Trophoblast cell (in vitro differentiated cells and primary cell): ENCODE data around the gene SUCLG2.

Experiments used
- DNase-seq, 2 donors: peaks; one replicate each; pipeline ENCODE4 v3.0.0-alpha.2; 2016
- H2AFZ ChIP-seq: 2 replicates; pipeline ENCODE4 v1.6.1; 2013; ENCODE audit warnings: low read length, moderate library complexity, mild to moderate bottlenecking; ENCODE audit not compliant: insufficient read depth, poor library complexity
- H2AK5ac ChIP-seq: 2 replicates; pipeline ENCODE4 v1.6.1; 2013; ENCODE audit warnings: mild to moderate bottlenecking, low read length
- H2BK120ac ChIP-seq: 2 replicates; pipeline ENCODE4 v1.6.1; 2013; ENCODE audit warnings: low read length, mild to moderate bottlenecking, moderate library complexity; ENCODE audit not compliant: insufficient read depth, poor library complexity
- H2BK12ac ChIP-seq: 2 replicates; pipeline ENCODE4 v1.6.1; 2013; ENCODE audit warnings: mild to moderate bottlenecking, low read length, moderate library complexity
- H2BK5ac ChIP-seq: 2 replicates; pipeline ENCODE4 v1.6.1; 2013; ENCODE audit warnings: low read length, low read depth, moderate library complexity, mild to moderate bottlenecking; ENCODE audit not compliant: poor library complexity
- H3K14ac ChIP-seq: 2 replicates; pipeline ENCODE4 v1.6.1; 2013; ENCODE audit warnings: mild to moderate bottlenecking, low read length
- H3K18ac ChIP-seq: 2 replicates; pipeline ENCODE4 v1.6.1; 2013; ENCODE audit warnings: mild to moderate bottlenecking, low read length
- H3K23ac ChIP-seq: 2 replicates; pipeline ENCODE4 v1.6.1; 2013; ENCODE audit warnings: low read length
- H3K27ac ChIP-seq: 2 replicates; pipeline ENCODE4 v1.5.1; 2013; ENCODE audit warnings: low read depth, mild to moderate bottlenecking, inconsistent platforms, low read length, moderate library complexity
- H3K27me3 ChIP-seq: 2 replicates; pipeline ENCODE4 v1.6.1; 2013; ENCODE audit warnings: inconsistent platforms, mild to moderate bottlenecking, low read length, moderate library complexity; ENCODE audit not compliant: insufficient read depth
- H3K36me3 ChIP-seq, 2 experiments: 1 replicate in 1 of 2; 2 replicates in 1 of 2; pipeline ENCODE4 v1.6.1; 2013; ENCODE audit warnings: low read length in 2 of 2, mild to moderate bottlenecking in 2 of 2, moderate library complexity in 1 of 2; ENCODE audit not compliant: insufficient read depth in 2 of 2, control insufficient read depth in 1 of 2
- H3K4ac ChIP-seq: 2 replicates; pipeline ENCODE4 v1.6.1; 2013; ENCODE audit warnings: low read depth, mild to moderate bottlenecking, low read length, moderate library complexity
- H3K4me1 ChIP-seq, 2 experiments: 1 replicate in 1 of 2; 2 replicates in 1 of 2; pipeline ENCODE4 v1.6.1; 2013; ENCODE audit warnings: low read length in 2 of 2, mild to moderate bottlenecking in 2 of 2, moderate library complexity in 1 of 2; ENCODE audit not compliant: insufficient read depth in 2 of 2, control insufficient read depth in 1 of 2
- H3K4me2 ChIP-seq: 2 replicates; pipeline ENCODE4 v1.6.1; 2013; ENCODE audit warnings: inconsistent platforms, mild to moderate bottlenecking, low read length, moderate library complexity
- H3K4me3 ChIP-seq: 2 replicates; pipeline ENCODE4 v1.5.1; 2013; ENCODE audit warnings: mild to moderate bottlenecking, low read depth, low read length, inconsistent platforms
- H3K79me1 ChIP-seq: one replicate; pipeline ENCODE4 v1.6.1; 2013; ENCODE audit warnings: low read length
- H3K79me2 ChIP-seq: 2 replicates; pipeline ENCODE4 v1.6.1; 2013; ENCODE audit warnings: low read length, mild to moderate bottlenecking; ENCODE audit not compliant: control insufficient read depth, insufficient read depth, poor library complexity
- H3K9ac ChIP-seq: 2 replicates; pipeline ENCODE4 v1.6.1; 2013; ENCODE audit warnings: mild to moderate bottlenecking, low read length
- H3K9me3 ChIP-seq: 2 replicates; pipeline ENCODE4 v1.6.1; 2013; ENCODE audit warnings: low read depth, mild to moderate bottlenecking, control low read depth, inconsistent platforms, low read length; ENCODE audit not compliant: insufficient read depth
- H4K12ac ChIP-seq: 2 replicates; pipeline ENCODE4 v1.6.1; 2013; ENCODE audit warnings: low read depth, mild to moderate bottlenecking, low read length, moderate library complexity
- H4K8ac ChIP-seq: 2 replicates; pipeline ENCODE4 v1.6.1; 2013; ENCODE audit warnings: low read depth, mild to moderate bottlenecking, low read length, moderate library complexity
- H4K91ac ChIP-seq: one replicate; pipeline ENCODE4 v1.6.1; 2013; ENCODE audit warnings: low read depth, mild to moderate bottlenecking, low read length, moderate library complexity
- whole genome bisulfite sequencing: extraction: QIAGEN DNeasy Blood & Tissue Kit; methylation state at CpG from one replicate; pipeline ENCODE4 v1.1.7; 2013; ENCODE audit warnings: missing lambda C conversion rate; ENCODE audit not compliant: insufficient read length, insufficient coverage; ENCODE audit errors: extremely low coverage; 5-methylcytosine and 5-hydroxymethylcytosine counted together

The SUCLG2 gene

DNA sequence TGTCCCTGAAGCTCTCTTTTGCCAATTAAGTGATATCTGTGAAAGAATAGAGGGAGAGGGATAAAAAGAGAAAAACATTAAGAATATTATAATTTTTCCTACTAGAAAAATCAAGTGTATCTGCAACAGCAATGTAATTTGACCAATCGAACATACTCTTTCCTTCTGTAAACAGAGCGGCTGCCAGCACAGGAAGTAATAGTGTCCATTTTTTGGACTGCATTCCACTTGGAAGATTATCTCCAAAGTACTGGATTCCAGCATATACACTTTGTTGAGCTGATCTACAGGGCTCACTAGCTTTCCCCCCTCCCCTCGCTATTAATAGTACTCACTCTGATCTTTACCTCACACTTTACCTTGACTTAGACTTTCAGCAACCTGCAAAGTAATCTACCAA is 90.4 kb downstream of the SUCLG2 start:
- no peaks in the 10 kb centered on the region for H3K27me3 ChIP-seq
- H3K4me3 ChIP-seq = no peak overlapping the region
- no peak overlapping the region for H2BK120ac ChIP-seq
- H3K18ac ChIP-seq = no peak overlapping the region
- no peak overlapping the region for H4K12ac ChIP-seq
- no peak overlapping the region for H3K23ac ChIP-seq
- H2AFZ ChIP-seq = no peak overlapping the region
- H2BK5ac ChIP-seq = no peak overlapping the region
- no peak overlapping the region for H3K9ac ChIP-seq
- no peaks in the 10 kb centered on the region for H3K79me1 ChIP-seq
- no CpG with 5 or more reads among the region's 3 CpGs for WGBS
- no peaks in the 10 kb centered on the region for H3K79me2 ChIP-seq
- H3K27ac ChIP-seq = no peak overlapping the region
- no peak for DNase-seq
- H3K4me2 ChIP-seq = no peak overlapping the region
- H3K4me1 ChIP-seq = no peaks in the 10 kb centered on the region
- no peak overlapping the region for H4K91ac ChIP-seq
- H3K14ac ChIP-seq = no peak overlapping the region
- no peak overlapping the region for H2AK5ac ChIP-seq
- no peak overlapping the region for H2BK12ac ChIP-seq
- H3K36me3 ChIP-seq = no peaks in the 10 kb centered on the region
- H3K4ac ChIP-seq = no peak overlapping the region
- H4K8ac ChIP-seq = no peak overlapping the region
- H3K9me3 ChIP-seq = no peaks in the 10 kb centered on the region

DNA sequence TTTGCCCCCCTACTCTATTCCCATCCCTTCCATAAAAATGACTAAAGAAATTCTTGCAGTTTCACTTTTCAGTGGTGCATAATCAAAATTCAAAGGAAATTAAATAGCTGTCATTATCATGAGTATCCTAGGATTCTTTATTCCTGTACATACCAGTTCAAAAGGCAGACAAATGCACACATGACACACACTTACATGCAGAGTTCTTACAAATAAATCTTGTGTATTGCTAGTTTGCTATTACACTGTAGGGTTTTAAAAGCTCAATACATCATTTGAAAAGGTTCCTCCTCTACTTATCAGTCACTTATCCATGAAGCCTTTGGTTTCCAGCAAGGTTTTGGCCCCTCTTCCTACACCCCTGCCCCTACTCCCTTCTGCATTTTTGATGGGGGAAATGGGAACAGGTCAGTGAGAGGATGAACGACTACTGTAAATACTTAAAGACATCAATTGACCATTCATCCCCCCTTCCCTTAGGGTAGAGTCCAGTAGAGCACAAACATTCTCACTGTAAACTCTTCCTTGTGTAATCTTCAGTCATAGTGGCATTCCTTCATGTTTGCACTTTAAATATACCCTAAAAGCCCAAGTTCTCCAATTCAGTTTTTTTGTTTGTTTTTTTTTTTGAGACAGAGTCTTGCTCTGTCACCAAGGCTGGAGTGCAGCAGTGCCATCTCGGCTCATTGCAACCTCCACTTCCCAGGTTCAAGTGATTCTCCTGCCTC is 92.6 kb downstream of the SUCLG2 start:
- Histone ChIP-seq H3K79me2 (no peaks in the 10 kb centered on the region), H3K23ac (no peak overlapping the region), H3K4ac (no peak overlapping the region), H3K9ac (no peak overlapping the region), H3K27me3 (no peaks in the 10 kb centered on the region), H2AK5ac (no peak overlapping the region), H4K12ac (no peak overlapping the region), H3K4me2 (no peak overlapping the region), H3K79me1 (no peaks in the 10 kb centered on the region), H3K4me1 (no peaks in the 10 kb centered on the region), H3K36me3 (no peaks in the 10 kb centered on the region), H3K27ac (no peak overlapping the region), H3K4me3 (no peak overlapping the region), H2BK5ac (no peak overlapping the region), H2AFZ (no peak overlapping the region), H2BK12ac (no peak overlapping the region), H3K14ac (no peak overlapping the region), H4K91ac (no peak overlapping the region), H3K18ac (no peak overlapping the region), H3K9me3 (no peaks in the 10 kb centered on the region), H4K8ac (no peak overlapping the region), H2BK120ac (no peak overlapping the region)
- WGBS = no CpG with 5 or more reads among the region's 2 CpGs
- DNase-seq = no peak

- Histone ChIP-seq H3K18ac (no peak overlapping the region), H3K14ac (no peak overlapping the region), H4K12ac (no peak overlapping the region), H3K4ac (no peak overlapping the region), H3K79me2 (no peaks in the 10 kb centered on the region), H3K79me1 (no peaks in the 10 kb centered on the region), H3K36me3 (no peaks in the 10 kb centered on the region), H3K4me2 (no peak overlapping the region), H3K4me1 (no peaks in the 10 kb centered on the region), H2BK5ac (no peak overlapping the region), H3K27me3 (no peaks in the 10 kb centered on the region), H3K27ac (no peak overlapping the region), H2BK12ac (no peak overlapping the region), H3K4me3 (no peak overlapping the region), H2BK120ac (no peak overlapping the region), H3K9me3 (no peaks in the 10 kb centered on the region), H3K23ac (no peak overlapping the region), H3K9ac (no peak overlapping the region), H4K8ac (no peak overlapping the region), H4K91ac (no peak overlapping the region), H2AK5ac (no peak overlapping the region), H2AFZ (no peak overlapping the region)
- WGBS = no CpG with 5 or more reads among the region's 1 CpG
- DNase-seq = no peak
These were observed 93.1 kb downstream of the SUCLG2 start for GRCh38 chr3:67561266-67561665.

DNA sequence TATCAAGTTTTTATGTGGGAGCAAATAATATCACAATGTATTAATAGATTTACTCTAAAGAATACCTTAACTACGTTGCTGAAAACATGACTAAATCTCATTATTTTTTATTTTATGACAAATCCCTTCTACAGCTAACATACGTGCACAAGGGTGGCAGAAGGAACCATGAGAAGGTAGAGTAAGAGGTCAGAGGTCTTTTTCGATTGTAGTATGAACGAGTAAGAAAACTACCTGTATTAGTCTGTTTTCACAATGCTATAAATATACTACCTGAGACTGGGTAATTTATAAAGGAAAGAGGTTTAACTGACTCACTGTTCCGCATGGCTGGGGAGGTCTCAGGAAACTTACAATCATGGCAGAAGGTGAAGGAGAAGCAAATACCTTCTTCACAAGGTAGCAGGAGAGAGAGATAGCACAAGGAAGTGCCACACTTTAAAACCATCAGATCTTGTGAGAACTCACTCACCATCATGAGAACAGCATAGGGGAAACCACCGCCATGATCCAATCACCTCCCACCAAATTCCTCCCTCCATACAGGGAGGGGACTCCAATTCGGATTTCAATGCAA is 95.3 kb downstream of the SUCLG2 start:
- Histone ChIP-seq H4K12ac (no peak overlapping the region), H3K27me3 (no peaks in the 10 kb centered on the region), H3K79me1 (no peaks in the 10 kb centered on the region), H4K91ac (no peak overlapping the region), H3K23ac (no peak overlapping the region), H3K4ac (no peak overlapping the region), H3K4me3 (no peak overlapping the region), H3K9me3 (no peaks in the 10 kb centered on the region), H2BK12ac (no peak overlapping the region), H3K36me3 (no peaks in the 10 kb centered on the region), H3K18ac (no peak overlapping the region), H3K27ac (no peak overlapping the region), H4K8ac (no peak overlapping the region), H2BK120ac (no peak overlapping the region), H2AK5ac (no peak overlapping the region), H2BK5ac (no peak overlapping the region), H3K9ac (no peak overlapping the region), H3K4me1 (no peaks in the 10 kb centered on the region), H2AFZ (no peak overlapping the region), H3K4me2 (no peak overlapping the region), H3K14ac (no peak overlapping the region), H3K79me2 (no peaks in the 10 kb centered on the region)
- DNase-seq = no peak
- WGBS = no CpG with 5 or more reads among the region's 7 CpGs
